Esophagus muscularis mucosa (tissue), 4 donors: Measurements from ENCODE around the gene PFDN4. TPM values are rescaled to one million over a fixed set of nuclear protein-coding genes. Genes with fewer than 3 reads are reported as not detected.
"Not testable (repeated sequence)": the region's sequence is repeated elsewhere in the genome, so short reads cannot be mapped to it uniquely, and the experiment has no call there.

ENCODE experiments used
- DNase-seq: peaks from one replicate; pipeline ENCODE4 v3.0.0-alpha.2; 2017; ENCODE audit errors: extremely low spot score
- H3K27ac ChIP-seq, 4 donors: fragments of 200-600 bp; sonication (generic); replicated peaks in 1 of 4; 1 replicate in 3 of 4; 2 replicates in 1 of 4; pipeline ENCODE4 v1.5.1; 2016 to 2019; ENCODE audit warnings: mild to moderate bottlenecking in 1 of 4
- H3K27me3 ChIP-seq, 4 donors: fragments of 200-600 bp; sonication (generic); one replicate each; pipeline versions ENCODE4 v1.5.1 to v1.6.0; 2016 to 2019
- H3K36me3 ChIP-seq, 4 donors: fragments of 200-600 bp; sonication (generic); one replicate each; pipeline ENCODE4 v1.5.1; 2016 to 2019
- H3K4me1 ChIP-seq, 4 donors: fragments of 200-600 bp; sonication (generic); one replicate each; pipeline ENCODE4 v1.5.1; 2016 to 2019
- H3K4me3 ChIP-seq, 4 donors: fragments of 200-600 bp; sonication (generic); 1 replicate in 2 of 4; 2 replicates in 2 of 4; pipeline ENCODE4 v1.5.1; 2016 to 2019; ENCODE audit warnings: mild to moderate bottlenecking in 4 of 4, moderate library complexity in 1 of 4
- H3K9me3 ChIP-seq, 4 donors: fragments of 200-600 bp; sonication (generic); 1 replicate in 3 of 4; 2 replicates in 1 of 4; pipeline ENCODE4 v1.5.1; 2016 to 2019
- EP300 ChIP-seq: sonication (generic); formaldehyde crosslinking; IDR thresholded peaks from one replicate; pipeline ENCODE4 v1.6.1; 2017; ENCODE audit warnings: antibody characterized with exemption
- POLR2A ChIP-seq: fragments of 450-650 bp; IDR thresholded peaks from one replicate; pipeline ENCODE4 v1.6.1; 2017; ENCODE audit warnings: antibody characterized with exemption, moderate library complexity, mild to moderate bottlenecking, low read depth
- POLR2AphosphoS5 ChIP-seq, 2 donors: sonication (generic); formaldehyde crosslinking; IDR thresholded peaks; one replicate each; pipeline ENCODE4 v1.6.1; 2017; ENCODE audit warnings: antibody characterized with exemption in 2 of 2
- WGBS: methylation state at CpG from one replicate; pipeline ENCODE4 v1.1.5; 2018; 5-methylcytosine and 5-hydroxymethylcytosine counted together
- intact Hi-C: fragments of 100-400 bp; cut with DNase I; formaldehyde crosslinking; loops from one replicate; pipeline ENCODE4 v1.15.1; 2023
- total RNA-seq, 4 donors: library from RNA; depleted of rRNA; stranded (reverse); fragments of >200 nt; gene quantifications; one replicate each; pipeline versions ENCODE4 v1.1.0 to v1.2.1, GENCODE V29; 2016
- TF ChIP-seq, protein P1 (sequence below), 3 experiments: fragments of 200-600 bp in 2 of 3; fragments of 450-650 bp in 1 of 3; sonication (generic) in 2 of 3; IDR thresholded peaks; one replicate each; pipeline ENCODE4 v1.5.1; 2017 to 2019; ENCODE audit warnings: antibody characterized with exemption in 3 of 3, mild to moderate bottlenecking in 2 of 3, moderate library complexity in 1 of 3

PFDN4 gene
- total RNA-seq, 4 donors from 2014 or later = 43.2 to 96.8 (median 58.7) TPM

DNA sequence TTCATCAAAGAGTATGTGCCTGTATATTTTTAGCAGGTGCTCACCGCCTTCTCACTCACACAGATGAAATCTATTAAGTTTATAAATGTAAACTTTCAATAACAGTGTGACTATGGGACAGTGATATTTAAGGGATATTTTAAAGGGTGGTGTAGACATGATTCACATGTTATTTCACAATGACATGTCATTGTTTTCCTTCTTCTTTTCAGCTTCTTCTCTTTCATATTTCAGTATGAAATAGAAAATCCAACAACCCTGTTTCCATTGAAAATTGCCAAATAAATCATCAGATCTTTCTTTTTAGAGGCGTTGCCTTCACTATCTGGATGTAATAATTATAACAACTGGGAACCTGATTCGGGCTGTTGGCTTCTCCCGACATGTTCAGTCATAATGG is 54.8 kb downstream of the PFDN4 start:
- DNase-seq = no peak
- Histone ChIP-seq H3K27me3 (no peaks in the 10 kb centered on the region), H3K4me1 (no peaks in the 10 kb centered on the region), H3K9me3 (no peaks in the 10 kb centered on the region), H3K27ac (no peak overlapping the region), H3K36me3 (no peaks in the 10 kb centered on the region), H3K4me3 (no peak overlapping the region)
- intact Hi-C loops = no loop called here
- 61% methylated on average over 4 of the region's 4 CpGs for WGBS
- TF ChIP-seq POLR2A (no peak), POLR2AphosphoS5 (IDR thresholded peaks at IDR 0.05) (no peak), EP300 (no peak)
- TF ChIP-seq, protein P1, sequence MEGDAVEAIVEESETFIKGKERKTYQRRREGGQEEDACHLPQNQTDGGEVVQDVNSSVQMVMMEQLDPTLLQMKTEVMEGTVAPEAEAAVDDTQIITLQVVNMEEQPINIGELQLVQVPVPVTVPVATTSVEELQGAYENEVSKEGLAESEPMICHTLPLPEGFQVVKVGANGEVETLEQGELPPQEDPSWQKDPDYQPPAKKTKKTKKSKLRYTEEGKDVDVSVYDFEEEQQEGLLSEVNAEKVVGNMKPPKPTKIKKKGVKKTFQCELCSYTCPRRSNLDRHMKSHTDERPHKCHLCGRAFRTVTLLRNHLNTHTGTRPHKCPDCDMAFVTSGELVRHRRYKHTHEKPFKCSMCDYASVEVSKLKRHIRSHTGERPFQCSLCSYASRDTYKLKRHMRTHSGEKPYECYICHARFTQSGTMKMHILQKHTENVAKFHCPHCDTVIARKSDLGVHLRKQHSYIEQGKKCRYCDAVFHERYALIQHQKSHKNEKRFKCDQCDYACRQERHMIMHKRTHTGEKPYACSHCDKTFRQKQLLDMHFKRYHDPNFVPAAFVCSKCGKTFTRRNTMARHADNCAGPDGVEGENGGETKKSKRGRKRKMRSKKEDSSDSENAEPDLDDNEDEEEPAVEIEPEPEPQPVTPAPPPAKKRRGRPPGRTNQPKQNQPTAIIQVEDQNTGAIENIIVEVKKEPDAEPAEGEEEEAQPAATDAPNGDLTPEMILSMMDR (IDR thresholded peaks at IDR 0.05) = no peak

DNA sequence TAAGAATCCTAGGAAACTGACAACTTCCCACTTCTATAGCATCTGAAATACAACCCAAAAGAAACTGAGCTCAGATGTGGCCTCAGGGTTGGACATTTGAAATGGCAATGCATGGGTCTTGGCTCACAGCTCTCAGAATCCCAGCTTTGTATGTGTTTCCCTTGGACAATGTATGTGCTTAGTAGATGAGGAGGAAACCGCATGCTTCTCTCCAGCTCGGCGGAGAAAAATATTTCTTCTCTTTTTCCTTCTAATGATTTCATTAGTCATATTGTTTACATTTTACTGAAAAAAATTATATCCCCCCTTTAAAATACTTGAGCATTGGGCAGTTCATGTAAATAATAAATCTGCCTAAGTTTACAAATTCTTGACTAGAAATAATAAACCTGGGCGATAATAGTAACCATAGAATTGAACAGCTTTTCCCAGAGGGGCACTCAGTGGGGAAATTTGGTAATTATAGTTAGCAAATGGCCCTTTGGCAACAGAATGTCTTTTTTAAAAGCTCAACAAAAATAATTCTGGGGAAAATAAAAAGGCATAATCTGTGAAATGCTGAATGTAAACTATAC is 55.3 kb downstream of the PFDN4 start:
- no peaks in the 10 kb centered on the region for H3K4me1 ChIP-seq
- TF ChIP-seq POLR2AphosphoS5 (IDR thresholded peaks at IDR 0.05) (no peak), POLR2A (no peak), EP300 (no peak)
- TF ChIP-seq, protein P1 (IDR thresholded peaks at IDR 0.05) = no peak
- WGBS = 53% methylated on average over 4 of the region's 4 CpGs
- H3K27me3 ChIP-seq = no peaks in the 10 kb centered on the region
- no peaks in the 10 kb centered on the region for H3K9me3 ChIP-seq
- H3K36me3 ChIP-seq = no peaks in the 10 kb centered on the region
- intact Hi-C loops = no loop called here
- DNase-seq = no peak
- no peak overlapping the region for H3K27ac ChIP-seq
- H3K4me3 ChIP-seq = no peak overlapping the region

DNA sequence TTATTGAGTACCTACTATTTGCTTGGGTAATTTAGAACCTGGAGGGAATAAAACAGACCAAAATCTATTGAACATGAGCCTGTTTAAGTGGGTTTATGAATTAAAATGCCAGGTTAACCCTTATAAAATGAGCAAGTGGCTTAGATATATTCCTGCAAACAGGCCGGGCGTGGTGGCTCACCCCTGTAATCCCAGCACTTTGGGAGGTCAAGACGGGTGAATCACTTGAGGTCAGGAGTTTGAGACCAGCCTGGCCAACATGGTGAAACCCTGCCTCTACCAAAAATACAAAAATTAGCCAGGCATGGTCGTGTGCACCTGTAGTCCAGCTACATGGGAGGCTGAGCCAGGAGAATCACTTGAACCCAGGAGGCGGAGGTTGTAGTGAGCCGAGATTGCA is 57.9 kb downstream of the PFDN4 start:
- H3K36me3 ChIP-seq, intact Hi-C loops, H3K4me3 ChIP-seq, DNase-seq, H3K9me3 ChIP-seq, H3K27ac ChIP-seq, H3K27me3 ChIP-seq, H3K4me1 ChIP-seq: not testable (repeated sequence)
- 90% methylated on average over 6 of the region's 6 CpGs for WGBS

DNA sequence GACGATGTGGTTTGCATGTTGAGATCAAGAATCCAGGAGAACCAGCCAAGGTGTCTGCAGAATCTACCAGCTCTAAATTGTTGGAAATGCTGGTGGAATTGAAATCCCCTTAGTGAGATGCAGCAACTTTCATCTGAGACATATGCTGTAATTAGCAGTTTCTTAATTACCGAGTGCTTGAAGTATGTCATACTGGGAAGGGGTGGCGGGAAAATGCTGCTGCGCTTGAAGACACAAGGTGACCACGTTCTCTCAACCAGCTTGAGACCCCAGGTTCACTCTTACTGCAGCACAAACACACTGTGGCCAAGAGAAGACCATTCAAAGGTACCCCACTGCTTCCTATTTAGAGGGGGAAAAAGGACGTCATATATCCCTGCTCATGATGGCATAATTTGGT is 59.0 kb downstream of the PFDN4 start:
- no peak overlapping the region for H3K4me3 ChIP-seq
- TF ChIP-seq POLR2A = no peak
- H3K9me3 ChIP-seq = no peaks in the 10 kb centered on the region
- WGBS = 82% methylated on average over 6 of the region's 6 CpGs
- intact Hi-C loops = no loop called here
- H3K27me3 ChIP-seq = no peaks in the 10 kb centered on the region
- H3K27ac ChIP-seq = no peak overlapping the region
- H3K36me3 ChIP-seq = no peaks in the 10 kb centered on the region
- DNase-seq = no peak
- no peaks in the 10 kb centered on the region for H3K4me1 ChIP-seq

DNA sequence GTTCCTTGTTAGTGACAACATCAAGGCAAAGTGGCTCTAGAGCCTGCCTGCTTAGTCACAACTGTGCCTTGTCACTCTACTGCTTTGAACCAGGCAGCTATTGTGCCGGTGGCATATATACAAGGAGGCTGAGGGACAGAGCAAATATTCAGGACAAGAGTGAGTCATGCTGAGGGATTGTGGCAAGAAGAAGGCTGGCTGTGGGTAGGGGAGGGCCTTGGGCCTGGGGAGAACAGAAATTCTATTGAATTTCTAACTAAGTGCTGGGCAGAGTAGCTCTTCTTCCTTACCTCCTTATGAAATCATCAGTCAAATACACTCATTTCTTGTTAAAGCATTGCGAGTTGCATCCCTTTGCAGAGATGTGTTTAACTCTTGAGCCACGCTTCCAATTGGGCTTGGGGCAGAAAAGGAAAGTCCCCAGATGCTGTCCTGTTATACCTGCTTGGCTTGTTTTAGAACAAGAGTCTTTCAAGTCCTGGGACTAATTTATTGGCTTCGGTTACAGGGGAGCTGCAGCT is 59.7 kb downstream of the PFDN4 start:
- Histone ChIP-seq H3K27me3 (no peaks in the 10 kb centered on the region), H3K4me3 (no peak overlapping the region), H3K9me3 (no peaks in the 10 kb centered on the region), H3K36me3 (no peaks in the 10 kb centered on the region), H3K27ac (no peak overlapping the region), H3K4me1 (no peaks in the 10 kb centered on the region)
- TF ChIP-seq EP300 (no peak), POLR2AphosphoS5 (IDR thresholded peaks at IDR 0.05) (no peak), POLR2A (no peak)
- TF ChIP-seq, protein P1 (IDR thresholded peaks at IDR 0.05) = no peak
- WGBS = 82% methylated on average over 4 of the region's 4 CpGs
- intact Hi-C loops = no loop called here
- no peak for DNase-seq

DNA sequence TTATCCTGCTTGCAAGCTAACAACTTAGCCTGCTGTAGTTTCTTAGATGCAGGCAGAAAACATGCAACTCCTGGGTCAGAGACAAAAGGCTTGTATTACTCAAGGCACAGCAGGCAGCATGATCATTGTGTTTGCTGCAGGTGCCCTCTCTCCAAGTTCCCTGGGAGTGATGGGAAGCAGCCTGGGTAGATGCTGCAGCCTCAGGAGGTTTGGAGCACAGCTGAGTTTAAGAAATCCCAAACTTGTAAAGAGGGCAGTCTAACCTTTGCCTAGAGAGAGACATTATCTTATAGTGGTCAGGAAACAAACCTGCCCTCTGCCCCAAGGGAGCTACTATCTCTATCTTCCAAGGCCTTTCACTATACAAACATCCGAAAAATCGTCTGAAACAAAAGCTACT is 61.1 kb downstream of the PFDN4 start:
- Histone ChIP-seq H3K9me3 (no peaks in the 10 kb centered on the region), H3K27ac (no peak overlapping the region), H3K36me3 (no peaks in the 10 kb centered on the region), H3K4me1 (no peaks in the 10 kb centered on the region), H3K27me3 (no peaks in the 10 kb centered on the region), H3K4me3 (no peak overlapping the region)
- TF ChIP-seq POLR2A = no peak
- intact Hi-C loops = no loop called here
- 48% methylated on average over 2 of the region's 2 CpGs for WGBS
- no peak for DNase-seq

Other genes with a start within 250 kb of the PFDN4 start
- under 1 TPM in 2 of 4 donors, not detected in 2; 0.13 to 0.46 TPM for gene BCAS1, start 137.5 kb upstream of the PFDN4 start, total RNA-seq
- gene CYP24A1, start 34.1 kb upstream of the PFDN4 start, total RNA-seq = not detected